Activated naive CD8-positive, alpha-beta T cell treated with anti-CD3 and anti-CD28 coated beads, Interleukin-2, amount 10 ng/mL, durations not matched to agents 7 days and 5 days (primary cell): Measurements from ENCODE around the gene CDC42EP3. TPM values are rescaled to one million over a fixed set of nuclear protein-coding genes. Genes with fewer than 3 reads are reported as not detected.

ENCODE experiments used
- ATAC-seq: fragments of 150-1000 bp; cut with Tn5 transposase; one replicate; pipeline ENCODE4 v1.10.0; 2021; ENCODE audit warnings: low read depth, moderate library complexity
- POLR2A ChIA-PET: fragments of 350-600 bp; sonication (Branson Sonifier 250); formaldehyde crosslinking; loops from one replicate; lab custom pipeline; 2021; ENCODE audit warnings: antibody characterized with exemption; lab: Charles Lee
- DNase-seq: peaks from one replicate; pipeline ENCODE4 v3.0.0; 2021
- H3K27ac Mint-ChIP-seq: one replicate; pipeline ENCODE4 v1.8.0; 2022; ENCODE audit warnings: mild to moderate bottlenecking, mixed read lengths
- H3K27me3 Mint-ChIP-seq: one replicate; pipeline ENCODE4 v1.8.0; 2022; ENCODE audit warnings: mild to moderate bottlenecking, moderate library complexity, mixed read lengths
- H3K36me3 Mint-ChIP-seq: one replicate; pipeline ENCODE4 v1.8.0; 2021; ENCODE audit warnings: mild to moderate bottlenecking, mixed read lengths
- H3K4me1 Mint-ChIP-seq: one replicate; pipeline ENCODE4 v1.8.0; 2021; ENCODE audit warnings: mixed read lengths
- H3K4me3 Mint-ChIP-seq: one replicate; pipeline ENCODE4 v1.8.0; 2022; ENCODE audit warnings: mild to moderate bottlenecking, moderate library complexity, mixed read lengths
- H3K9me3 Mint-ChIP-seq: one replicate; pipeline ENCODE4 v1.8.0; 2021; ENCODE audit warnings: mixed read lengths
- total RNA-seq, 2 experiments: library from RNA; stranded (reverse); gene quantifications; one replicate each; pipeline ENCODE4 v1.2.3, GENCODE V29; 2021

The CDC42EP3 gene
- total RNA-seq, 2 experiments from 2014 or later = 39.5 to 40.1 TPM

DNA sequence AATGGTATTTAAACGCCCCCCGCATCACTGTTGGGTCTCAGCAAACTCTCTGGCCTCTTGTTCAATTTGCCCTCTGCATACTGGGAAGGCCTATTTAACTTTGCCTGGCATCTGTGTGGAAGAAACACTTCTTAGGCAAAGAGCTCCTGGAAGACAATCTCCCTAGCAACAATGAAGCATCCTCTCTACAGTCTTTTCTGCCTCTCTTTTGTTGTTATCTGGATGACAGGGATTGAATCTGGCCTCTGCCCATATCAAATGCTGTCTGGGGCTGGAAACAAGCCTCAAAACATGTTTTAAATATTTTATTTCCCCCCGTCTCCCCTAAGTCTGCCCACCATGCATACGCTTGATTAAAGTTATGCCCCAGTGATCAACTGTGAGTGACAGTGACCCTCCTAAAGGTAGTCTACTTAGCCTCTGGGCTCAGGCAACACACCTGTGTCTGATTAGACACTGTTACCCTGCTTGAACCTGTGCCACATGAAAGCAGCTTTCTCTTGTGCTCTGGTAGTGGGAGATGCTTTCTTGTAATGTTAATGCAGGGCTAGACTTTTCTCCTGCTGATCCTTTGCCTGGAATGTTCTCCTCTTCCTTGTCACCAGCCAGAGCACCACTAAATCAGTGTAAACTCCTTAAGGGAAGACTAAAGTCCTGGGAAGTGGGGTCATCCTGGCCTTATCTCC, 34.9 kb downstream of the CDC42EP3 start:
- ATAC-seq (no peak), DNase-seq (no peak)
- POLR2A ChIA-PET = no interaction called here
- Mint-ChIP-seq H3K27ac (peak overlapping the region; percentile 65), H3K4me1 (peaks cover 31% of the 10 kb centered on the region), H3K9me3 (no peaks in the 10 kb centered on the region), H3K27me3 (no peaks in the 10 kb centered on the region), H3K36me3 (peaks cover 9% of the 10 kb centered on the region), H3K4me3 (no peak overlapping the region)

DNA sequence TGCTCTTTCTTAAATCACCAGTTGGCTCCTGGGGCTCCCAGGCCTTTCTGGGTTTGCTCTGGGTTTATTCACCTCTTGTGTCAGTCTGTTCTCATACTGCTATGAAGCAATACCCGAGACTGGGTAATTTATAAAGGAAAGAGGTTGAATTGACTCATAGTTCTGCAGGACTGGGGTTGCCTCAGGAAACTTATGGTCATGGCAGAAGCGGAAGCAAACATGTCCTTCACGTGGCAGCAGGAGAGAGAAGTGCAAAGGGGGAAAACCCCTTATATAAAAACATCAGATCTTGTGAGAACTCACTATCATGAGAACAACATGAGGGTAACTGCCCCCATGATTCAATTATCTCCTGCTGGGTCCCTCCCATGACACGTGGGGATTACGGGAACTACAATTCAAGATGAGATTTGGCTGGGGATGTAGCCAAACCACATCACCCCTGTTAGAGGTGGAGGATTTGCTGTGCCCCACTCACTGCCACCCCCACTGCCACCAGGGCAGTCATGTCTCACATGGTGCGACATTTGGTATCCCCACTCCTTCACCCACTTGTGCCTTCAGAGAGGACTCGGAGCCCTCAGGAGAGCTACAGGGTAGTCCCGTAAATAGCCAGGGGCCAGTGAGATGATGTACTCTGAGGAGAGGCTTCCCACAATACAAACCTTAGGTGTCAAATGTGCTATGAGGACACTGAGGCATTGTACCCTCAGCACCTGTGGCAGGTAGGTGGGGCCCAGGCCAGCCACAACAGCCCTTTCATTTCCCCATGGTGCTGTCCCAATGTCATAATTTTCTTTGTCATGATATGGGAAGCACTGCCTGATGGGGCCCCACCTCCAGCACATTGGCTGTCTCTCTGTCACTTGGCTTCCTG, 35.7 kb downstream of the CDC42EP3 start:
- H3K4me1 Mint-ChIP-seq = peaks cover 34% of the 10 kb centered on the region
- POLR2A ChIA-PET = no interaction called here

DNA sequence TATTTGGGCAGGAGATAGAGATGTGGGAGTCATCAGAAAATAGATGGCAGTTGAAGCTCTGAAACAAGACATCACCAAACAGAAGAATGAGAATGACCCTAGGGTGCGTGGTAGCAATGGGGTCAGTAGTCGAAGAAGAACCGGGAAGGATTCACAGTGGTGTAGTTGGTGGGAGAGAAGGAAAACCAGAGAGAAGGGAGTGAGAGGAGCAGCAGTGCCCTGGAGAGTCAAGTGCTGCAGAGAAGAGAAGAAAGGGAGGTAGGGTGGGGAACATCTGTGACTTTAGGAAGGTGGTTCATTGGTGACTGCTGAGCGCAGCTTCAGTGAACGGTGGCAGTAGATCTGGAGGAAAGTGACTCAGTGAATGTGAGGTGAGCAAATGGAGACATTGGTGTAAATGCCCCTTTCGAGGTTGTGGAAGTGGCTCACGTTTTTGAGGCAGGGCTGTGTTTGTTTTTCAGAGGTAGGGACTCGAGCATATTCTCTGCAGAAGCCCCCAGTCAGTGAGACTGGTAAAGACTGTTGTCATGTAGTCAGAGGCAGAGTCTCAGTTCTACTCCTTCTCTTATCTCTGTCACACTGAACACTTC, 36.4 kb downstream of the CDC42EP3 start:
- H3K27ac Mint-ChIP-seq = peak overlapping the region; percentile 83
- POLR2A ChIA-PET = no interaction called here
- no peak for DNase-seq
- H3K9me3 Mint-ChIP-seq = no peaks in the 10 kb centered on the region
- peaks cover 2% of the 10 kb centered on the region for H3K36me3 Mint-ChIP-seq
- ATAC-seq = peak; percentile 7
- H3K27me3 Mint-ChIP-seq = no peaks in the 10 kb centered on the region
- peaks cover 37% of the 10 kb centered on the region for H3K4me1 Mint-ChIP-seq
- H3K4me3 Mint-ChIP-seq = peak overlapping the region; percentile 43

More for the DNA sequence above, 35.7 kb downstream of the CDC42EP3 start:
- Mint-ChIP-seq H3K27ac (peak overlapping the region; percentile 83), H3K9me3 (no peaks in the 10 kb centered on the region), H3K36me3 (peaks cover 2% of the 10 kb centered on the region), H3K4me3 (peak overlapping the region; percentile 43), H3K27me3 (no peaks in the 10 kb centered on the region)
- DNase-seq (no peak), ATAC-seq (peak; percentile 91)

DNA sequence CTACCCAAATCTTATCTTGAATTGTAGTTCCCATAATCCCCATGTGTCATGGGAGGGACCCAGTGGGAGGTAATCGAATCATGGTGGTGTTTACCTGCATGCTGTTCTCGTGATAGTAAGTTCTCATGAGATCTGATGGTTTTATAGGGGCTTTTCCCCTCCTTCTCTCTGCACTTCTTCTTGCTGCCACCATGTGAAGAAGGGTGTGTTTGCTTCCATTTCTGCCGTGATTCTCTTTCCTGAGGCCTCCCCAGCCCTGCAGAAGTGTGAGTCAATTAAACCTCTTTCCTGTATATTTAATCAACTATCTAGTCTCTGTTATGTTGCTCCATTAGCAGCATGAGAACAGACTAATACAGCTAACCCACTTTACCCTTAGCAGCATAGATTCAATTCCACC, 37.6 kb downstream of the CDC42EP3 start:
- DNase-seq = no peak
- Mint-ChIP-seq H3K4me3 (no peak overlapping the region), H3K4me1 (peaks cover 40% of the 10 kb centered on the region), H3K9me3 (no peaks in the 10 kb centered on the region), H3K27ac (no peak overlapping the region), H3K36me3 (peaks cover 2% of the 10 kb centered on the region), H3K27me3 (no peaks in the 10 kb centered on the region)
- ATAC-seq = no peak
- POLR2A ChIA-PET = interaction anchor here (0.6 kb wide), 1 partner anchor 15 kb away, joined by 4 read pairs; no protein-coding TSS in a partner anchor

DNA sequence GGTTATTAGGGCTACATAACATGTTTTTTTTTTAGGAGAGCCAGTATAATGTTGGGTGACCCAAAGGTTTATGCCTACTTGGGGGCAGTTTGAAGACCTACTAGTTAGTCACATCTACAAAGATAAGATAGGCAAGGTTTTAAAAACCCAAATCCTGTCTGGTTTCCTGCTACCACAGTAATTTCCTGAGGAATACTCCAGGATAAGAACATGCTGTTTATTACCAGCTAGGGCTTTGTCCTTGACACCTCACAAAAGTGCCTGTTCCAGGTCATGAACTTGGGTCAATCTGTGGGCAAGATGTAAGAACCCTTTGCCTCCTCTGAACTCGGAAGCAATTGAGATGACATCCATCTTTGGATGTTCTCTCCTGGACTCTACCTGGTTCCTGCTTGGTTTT, 38.2 kb downstream of the CDC42EP3 start:
- H3K27me3 Mint-ChIP-seq = no peaks in the 10 kb centered on the region
- H3K27ac Mint-ChIP-seq = no peak overlapping the region
- ATAC-seq = no peak
- no peak overlapping the region for H3K4me3 Mint-ChIP-seq
- no peaks in the 10 kb centered on the region for H3K9me3 Mint-ChIP-seq
- H3K4me1 Mint-ChIP-seq = peaks cover 40% of the 10 kb centered on the region
- POLR2A ChIA-PET = interaction anchor here (1.0 kb wide), 1 partner anchor 9 kb away, joined by 6 read pairs; no protein-coding TSS in a partner anchor
- no peak for DNase-seq
- peaks cover 2% of the 10 kb centered on the region for H3K36me3 Mint-ChIP-seq

DNA sequence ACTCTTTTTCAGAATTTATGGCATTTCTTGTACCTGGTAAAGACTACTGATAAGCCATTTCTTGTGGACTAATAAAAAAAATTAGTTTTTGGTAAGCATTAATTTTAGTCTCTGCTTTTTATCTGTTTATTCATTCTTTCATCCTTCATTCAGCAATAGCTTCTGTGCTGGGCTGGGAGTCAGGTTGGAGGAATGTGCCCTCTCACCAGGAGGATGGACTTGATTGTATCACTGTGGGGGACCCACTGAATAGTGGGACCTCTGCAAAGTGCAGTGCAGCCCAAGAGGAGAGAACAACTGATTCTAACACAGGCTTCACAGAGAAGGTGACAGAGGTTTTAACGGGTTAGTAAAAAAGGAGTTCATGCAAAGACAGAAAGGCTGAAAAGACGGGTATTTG, 39.1 kb downstream of the CDC42EP3 start:
- POLR2A ChIA-PET = interaction anchor here (1.0 kb wide), 1 partner anchor 8 kb away, joined by 6 read pairs; no protein-coding TSS in a partner anchor
- no peak overlapping the region for H3K27ac Mint-ChIP-seq

DNA sequence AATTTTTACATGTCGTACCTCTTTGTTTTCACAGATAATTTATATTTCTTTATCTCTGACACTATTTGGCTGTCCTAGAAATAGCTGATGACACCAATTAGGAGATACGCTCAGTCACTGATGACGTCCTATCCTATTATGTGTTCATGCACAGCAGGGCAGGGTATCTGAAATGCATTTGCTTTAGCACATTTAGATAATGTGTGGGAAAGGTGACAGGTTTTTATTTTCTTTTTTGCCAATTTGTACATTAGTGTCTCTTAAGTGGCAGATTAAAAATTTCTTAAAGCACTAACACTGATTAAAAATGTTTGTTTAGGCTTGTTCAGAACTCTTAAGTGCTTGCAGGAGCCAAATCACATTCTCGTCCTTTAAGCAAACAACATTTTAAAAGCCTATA, 39.7 kb downstream of the CDC42EP3 start:
- Mint-ChIP-seq H3K27ac (no peak overlapping the region), H3K36me3 (peaks cover 2% of the 10 kb centered on the region), H3K9me3 (no peaks in the 10 kb centered on the region), H3K4me3 (no peak overlapping the region), H3K27me3 (no peaks in the 10 kb centered on the region), H3K4me1 (peaks cover 37% of the 10 kb centered on the region)
- ATAC-seq = no peak
- POLR2A ChIA-PET = no interaction called here
- no peak for DNase-seq

More for the DNA sequence above, 39.1 kb downstream of the CDC42EP3 start:
- H3K4me1 Mint-ChIP-seq = peaks cover 37% of the 10 kb centered on the region
- ATAC-seq = no peak
- H3K27me3 Mint-ChIP-seq = no peaks in the 10 kb centered on the region
- no peaks in the 10 kb centered on the region for H3K9me3 Mint-ChIP-seq
- DNase-seq = no peak
- H3K4me3 Mint-ChIP-seq = no peak overlapping the region
- peaks cover 2% of the 10 kb centered on the region for H3K36me3 Mint-ChIP-seq

DNA sequence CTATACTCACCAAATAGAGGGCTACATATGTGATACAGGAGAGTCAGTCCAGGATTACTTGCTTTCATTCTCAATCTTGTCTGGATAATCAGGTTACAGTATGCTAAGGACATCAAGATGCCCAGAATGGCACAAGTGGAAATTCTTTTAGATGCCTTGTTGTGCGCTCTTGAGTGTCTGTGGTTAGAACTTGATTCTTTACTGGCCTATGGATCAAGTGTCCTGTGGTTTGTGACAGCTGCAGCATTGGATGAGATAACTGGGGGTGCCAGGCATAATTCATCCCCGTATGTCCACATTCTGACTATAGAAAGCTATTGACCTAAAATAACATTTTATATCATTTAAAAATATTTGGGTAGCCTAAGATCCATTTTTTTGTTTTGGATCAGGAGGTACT, 40.1 kb downstream of the CDC42EP3 start:
- no peaks in the 10 kb centered on the region for H3K27me3 Mint-ChIP-seq
- H3K36me3 Mint-ChIP-seq = peaks cover 2% of the 10 kb centered on the region
- H3K4me1 Mint-ChIP-seq = peaks cover 38% of the 10 kb centered on the region
- DNase-seq (no peak), ATAC-seq (no peak)
- H3K9me3 Mint-ChIP-seq = no peaks in the 10 kb centered on the region
- H3K4me3 Mint-ChIP-seq = no peak overlapping the region
- no peak overlapping the region for H3K27ac Mint-ChIP-seq
- POLR2A ChIA-PET = no interaction called here

DNA sequence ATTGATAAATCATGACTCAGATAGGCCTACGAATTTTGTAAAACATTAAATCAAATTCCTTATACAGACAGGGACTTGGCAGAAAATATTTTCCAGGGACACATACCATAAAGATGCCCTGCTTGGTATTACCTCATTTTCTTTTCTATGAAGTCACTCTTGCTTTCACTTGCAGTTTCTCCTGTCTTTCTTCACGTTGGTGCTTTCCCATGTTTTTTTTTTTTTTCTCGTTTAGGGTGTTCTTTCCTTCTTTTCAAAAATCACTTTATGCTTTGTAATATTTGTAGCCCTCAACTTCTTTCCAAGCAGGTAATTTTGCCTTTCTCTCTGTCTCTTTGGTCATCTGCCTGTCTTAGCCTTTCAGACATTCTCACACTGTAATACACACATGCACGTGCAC, 40.7 kb downstream of the CDC42EP3 start:
- Mint-ChIP-seq H3K4me1 (peaks cover 38% of the 10 kb centered on the region), H3K27ac (no peak overlapping the region), H3K36me3 (peaks cover 2% of the 10 kb centered on the region), H3K4me3 (no peak overlapping the region), H3K9me3 (no peaks in the 10 kb centered on the region), H3K27me3 (no peaks in the 10 kb centered on the region)
- POLR2A ChIA-PET = no interaction called here
- ATAC-seq (no peak), DNase-seq (no peak)

DNA sequence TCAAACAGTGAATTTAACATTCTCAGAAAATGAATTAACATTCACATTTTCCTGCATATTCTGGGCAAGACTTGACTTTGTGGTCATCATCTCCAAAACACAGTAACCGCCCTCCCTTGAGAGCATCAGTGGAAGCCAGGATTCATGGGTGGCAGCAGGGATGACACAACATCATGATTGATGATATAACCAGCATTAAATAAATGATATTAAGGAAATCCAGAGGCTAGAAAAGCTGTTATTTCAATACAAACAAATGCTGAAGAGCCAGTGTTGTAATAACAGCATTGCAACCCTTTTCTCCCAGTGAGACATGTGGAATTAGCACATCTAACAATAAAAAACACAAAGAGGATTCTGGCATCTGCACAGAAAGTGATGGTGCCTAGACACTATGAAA, 41.1 kb downstream of the CDC42EP3 start:
- H3K27me3 Mint-ChIP-seq = no peaks in the 10 kb centered on the region
- POLR2A ChIA-PET = no interaction called here
- no peaks in the 10 kb centered on the region for H3K9me3 Mint-ChIP-seq
- ATAC-seq (no peak), DNase-seq (no peak)
- no peak overlapping the region for H3K27ac Mint-ChIP-seq
- no peak overlapping the region for H3K4me3 Mint-ChIP-seq
- peaks cover 2% of the 10 kb centered on the region for H3K36me3 Mint-ChIP-seq
- peaks cover 38% of the 10 kb centered on the region for H3K4me1 Mint-ChIP-seq

DNA sequence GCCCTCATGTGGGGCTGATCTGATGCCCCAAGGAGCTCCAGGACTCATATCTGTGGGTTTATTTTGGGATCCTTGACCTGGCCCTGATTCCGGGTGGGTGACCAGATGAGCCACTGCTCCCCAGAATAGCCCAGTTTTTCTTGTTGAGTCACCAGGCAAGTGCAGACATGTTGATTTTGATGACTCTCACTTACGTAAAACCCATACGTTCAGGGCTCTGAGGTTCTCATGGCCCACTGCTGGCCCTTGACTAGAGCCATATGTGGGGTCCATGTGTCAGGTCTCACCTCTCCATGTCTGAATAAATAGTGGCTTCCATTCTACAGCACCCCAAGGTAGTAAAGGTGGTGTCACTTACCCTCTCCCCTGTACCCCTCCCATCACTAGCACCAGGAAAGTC, 41.9 kb downstream of the CDC42EP3 start:
- DNase-seq = no peak
- POLR2A ChIA-PET = no interaction called here
- no peak overlapping the region for H3K27ac Mint-ChIP-seq
- peaks cover 2% of the 10 kb centered on the region for H3K36me3 Mint-ChIP-seq
- H3K4me1 Mint-ChIP-seq = peaks cover 37% of the 10 kb centered on the region
- ATAC-seq = no peak
- H3K9me3 Mint-ChIP-seq = no peaks in the 10 kb centered on the region
- no peaks in the 10 kb centered on the region for H3K27me3 Mint-ChIP-seq
- H3K4me3 Mint-ChIP-seq = no peak overlapping the region

DNA sequence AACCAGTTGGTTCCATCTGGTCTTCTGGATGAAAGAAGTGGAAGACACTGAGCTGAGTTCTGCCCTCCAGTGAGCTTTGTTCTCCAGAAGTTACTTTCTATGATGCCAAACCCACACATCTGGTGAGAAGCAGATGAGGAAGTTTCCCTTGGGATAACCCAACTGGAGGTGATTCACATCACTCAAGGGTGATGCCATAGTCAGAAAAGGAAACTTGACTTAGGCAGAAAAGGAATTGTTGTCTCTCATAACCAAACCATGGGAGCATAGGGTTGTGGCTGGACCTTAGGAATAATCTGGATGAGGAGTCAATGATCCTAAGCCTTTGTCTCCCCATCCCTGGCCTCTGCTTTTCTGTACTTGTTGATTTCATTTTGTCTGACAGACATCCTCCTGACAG, 43.7 kb downstream of the CDC42EP3 start:
- Mint-ChIP-seq H3K4me3 (no peak overlapping the region), H3K27me3 (no peaks in the 10 kb centered on the region), H3K27ac (no peak overlapping the region), H3K9me3 (no peaks in the 10 kb centered on the region), H3K36me3 (peaks cover 3% of the 10 kb centered on the region), H3K4me1 (peaks cover 43% of the 10 kb centered on the region)
- POLR2A ChIA-PET = interaction anchor here (0.7 kb wide), 1 partner anchor 34 kb away, joined by 3 read pairs; no protein-coding TSS in a partner anchor
- no peak for DNase-seq
- ATAC-seq = no peak
